Measurements from ENCODE around the gene MTHFR.

Gene MTHFR

DNA sequence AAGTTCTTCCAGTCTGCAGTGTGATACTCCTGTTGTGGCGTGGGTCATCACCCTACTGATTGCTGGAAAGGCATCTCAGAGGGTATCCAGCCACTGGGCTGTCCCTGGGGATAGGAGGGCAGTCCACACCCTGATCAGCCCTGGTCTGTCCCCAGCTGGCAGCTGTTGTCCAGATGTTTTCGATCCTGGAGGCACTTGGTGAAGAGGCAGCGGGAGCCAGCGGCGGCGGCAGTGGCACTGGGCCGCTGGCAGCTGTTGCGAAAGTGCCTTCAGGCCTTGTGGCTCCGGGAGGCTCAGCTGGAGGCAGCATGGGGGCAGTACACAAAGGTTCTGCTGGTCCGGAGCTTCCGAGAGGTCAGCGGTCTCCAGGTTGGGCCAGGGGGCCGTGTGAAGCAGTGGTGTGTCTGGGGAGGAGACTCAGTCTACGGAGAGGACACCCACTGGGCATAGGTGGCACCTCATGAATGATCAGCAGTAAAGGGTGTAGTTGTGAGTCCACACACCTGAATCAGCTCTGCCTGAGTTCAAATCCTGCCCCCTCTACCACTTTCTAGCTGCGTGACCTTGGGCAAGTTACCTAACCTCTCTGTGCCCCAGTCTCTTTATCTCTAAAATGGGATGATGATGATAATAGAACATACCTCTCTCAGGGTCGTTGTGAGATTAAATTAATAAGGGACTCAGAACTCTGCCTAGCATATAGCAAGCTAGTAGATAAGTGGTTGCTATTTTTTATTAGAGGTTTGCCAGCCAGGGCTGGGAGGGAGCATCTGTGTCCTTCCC, 37.7 kb downstream of the MTHFR start:
- in situ Hi-C loops (cut with HindIII; ENCODE audit: low sequenced_read_pairs): no loop called here
- TF ChIP-seq, protein P1, sequence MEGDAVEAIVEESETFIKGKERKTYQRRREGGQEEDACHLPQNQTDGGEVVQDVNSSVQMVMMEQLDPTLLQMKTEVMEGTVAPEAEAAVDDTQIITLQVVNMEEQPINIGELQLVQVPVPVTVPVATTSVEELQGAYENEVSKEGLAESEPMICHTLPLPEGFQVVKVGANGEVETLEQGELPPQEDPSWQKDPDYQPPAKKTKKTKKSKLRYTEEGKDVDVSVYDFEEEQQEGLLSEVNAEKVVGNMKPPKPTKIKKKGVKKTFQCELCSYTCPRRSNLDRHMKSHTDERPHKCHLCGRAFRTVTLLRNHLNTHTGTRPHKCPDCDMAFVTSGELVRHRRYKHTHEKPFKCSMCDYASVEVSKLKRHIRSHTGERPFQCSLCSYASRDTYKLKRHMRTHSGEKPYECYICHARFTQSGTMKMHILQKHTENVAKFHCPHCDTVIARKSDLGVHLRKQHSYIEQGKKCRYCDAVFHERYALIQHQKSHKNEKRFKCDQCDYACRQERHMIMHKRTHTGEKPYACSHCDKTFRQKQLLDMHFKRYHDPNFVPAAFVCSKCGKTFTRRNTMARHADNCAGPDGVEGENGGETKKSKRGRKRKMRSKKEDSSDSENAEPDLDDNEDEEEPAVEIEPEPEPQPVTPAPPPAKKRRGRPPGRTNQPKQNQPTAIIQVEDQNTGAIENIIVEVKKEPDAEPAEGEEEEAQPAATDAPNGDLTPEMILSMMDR (IDR thresholded peaks at IDR 0.05; ENCODE audit: low read depth, low read length): no peak
- H3K4me3 ChIP-seq (ENCODE audit: low read depth, low read length): no peak overlapping the region
- DNase-seq (ENCODE audit: low read depth, low spot score): no peak

DNA sequence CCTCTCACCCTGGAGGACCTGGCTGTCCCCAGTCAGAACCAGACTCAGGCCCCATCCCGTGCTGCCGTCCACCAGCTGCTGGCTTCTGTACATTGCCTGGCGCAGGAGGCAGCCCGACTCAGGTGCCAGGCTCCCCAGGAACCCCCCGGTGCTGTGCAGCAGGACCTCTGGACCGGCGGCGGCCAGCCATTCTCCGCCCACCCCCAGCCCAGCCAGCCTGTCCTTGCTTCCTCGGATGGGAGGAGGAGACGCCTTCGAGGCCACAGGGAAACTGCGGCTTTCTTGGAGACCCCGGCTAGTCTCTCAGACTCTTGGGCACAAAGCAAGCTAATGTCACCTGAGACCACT, 39.4 kb downstream of the MTHFR start:
- in situ Hi-C loops (cut with HindIII; ENCODE audit: low sequenced_read_pairs): no loop called here
- TF ChIP-seq, protein P1 (IDR thresholded peaks at IDR 0.05; ENCODE audit: low read depth, low read length): no peak
- DNase-seq (ENCODE audit: low read depth, low spot score): no peak

DNA sequence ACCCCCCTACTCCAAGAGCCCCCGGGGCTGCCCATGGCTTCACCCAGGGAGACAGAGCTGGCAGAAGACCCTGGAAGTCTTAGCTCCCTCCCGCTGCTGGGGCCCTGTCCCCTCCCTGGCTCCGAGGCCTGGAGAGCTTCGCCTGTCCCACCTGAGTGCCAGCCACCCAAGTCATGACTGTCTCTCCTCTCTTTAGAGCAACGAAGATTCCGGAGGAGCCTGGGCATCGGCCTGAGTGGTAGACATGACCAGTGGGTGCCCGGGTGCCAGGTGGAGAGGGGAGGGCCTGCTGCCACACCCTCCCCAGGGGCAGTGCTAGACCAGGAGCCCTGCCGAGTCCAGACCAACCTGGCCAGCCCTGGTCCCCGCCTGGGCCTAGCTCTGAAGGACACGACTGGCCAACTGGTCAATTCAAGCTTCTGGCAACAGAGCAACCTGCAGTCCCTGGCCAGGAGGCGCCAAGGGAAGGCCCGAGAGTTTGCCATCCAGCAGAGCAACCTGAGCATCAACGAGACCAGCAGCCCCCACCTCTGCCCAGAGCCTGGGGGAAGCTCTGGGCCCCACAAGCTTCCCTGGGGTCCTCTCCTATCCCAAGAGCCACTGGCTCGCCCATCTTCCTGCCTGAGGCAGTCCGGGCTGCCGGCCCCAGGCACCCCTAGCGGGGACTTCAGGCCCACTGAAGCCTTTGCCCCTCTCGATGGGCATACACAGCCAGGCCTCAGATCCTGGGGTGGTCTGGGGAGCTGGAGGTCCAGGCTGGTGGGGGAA, 39.9 kb downstream of the MTHFR start:
- in situ Hi-C loops (cut with HindIII; ENCODE audit: low sequenced_read_pairs): no loop called here
- DNase-seq (ENCODE audit: low read depth, low spot score): no peak
- no peak overlapping the region for H3K4me3 ChIP-seq (ENCODE audit: low read depth, low read length)
- TF ChIP-seq, protein P1 (IDR thresholded peaks at IDR 0.05; ENCODE audit: low read depth, low read length): no peak

More for the DNA sequence above, 39.4 kb downstream of the MTHFR start:
- H3K4me3 ChIP-seq (ENCODE audit: low read depth, low read length): no peak overlapping the region

DNA sequence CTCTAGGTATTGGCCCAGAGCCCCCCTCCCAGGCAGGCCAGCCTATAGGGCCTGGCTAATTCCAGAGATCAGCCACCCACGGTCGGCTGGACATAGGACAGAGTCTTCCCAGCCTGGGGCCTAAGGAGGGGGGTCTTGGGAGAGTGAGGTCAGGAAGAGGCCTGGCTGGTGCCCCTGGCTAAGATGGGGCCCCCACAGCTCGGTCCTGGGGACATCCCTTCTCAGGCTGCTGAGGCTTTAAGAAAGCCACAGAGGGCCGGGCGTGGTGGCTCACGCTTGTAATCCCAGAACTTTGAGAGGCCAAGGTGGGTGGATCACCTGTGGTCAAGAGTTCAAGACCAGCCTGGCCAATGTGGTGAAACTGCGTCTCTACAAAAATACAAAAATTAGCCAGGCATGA, 41.2 kb downstream of the MTHFR start:
- in situ Hi-C loops (cut with HindIII; ENCODE audit: low sequenced_read_pairs): no loop called here
- DNase-seq (ENCODE audit: low read depth, low spot score): no peak
- no peak overlapping the region for H3K4me3 ChIP-seq (ENCODE audit: low read depth, low read length)
- TF ChIP-seq, protein P1 (IDR thresholded peaks at IDR 0.05; ENCODE audit: low read depth, low read length): no peak

DNA sequence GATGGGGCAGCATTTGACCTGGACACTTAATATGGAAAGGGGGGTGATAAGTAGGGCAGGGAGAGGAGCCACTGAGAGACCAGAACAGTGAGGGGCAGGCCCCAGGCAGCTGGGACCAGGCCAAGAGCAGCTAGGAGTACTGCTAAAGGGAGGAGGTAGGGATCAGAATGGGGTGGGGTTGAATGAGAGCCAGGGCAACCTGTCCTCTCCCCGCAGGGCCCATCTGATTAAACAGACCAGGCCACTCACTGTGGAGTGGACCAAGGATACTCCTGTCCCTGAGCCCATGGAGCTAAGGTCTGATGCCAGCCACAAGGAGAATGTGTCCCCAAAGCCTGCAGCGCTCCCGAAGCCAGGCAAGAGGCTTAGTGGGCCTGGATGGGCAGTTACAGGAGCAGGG, 41.6 kb downstream of the MTHFR start:
- TF ChIP-seq, protein P1 (IDR thresholded peaks at IDR 0.05; ENCODE audit: low read depth, low read length): no peak
- in situ Hi-C loops (cut with HindIII; ENCODE audit: low sequenced_read_pairs): no loop called here
- no peak overlapping the region for H3K4me3 ChIP-seq (ENCODE audit: low read depth, low read length)
- no peak for DNase-seq (ENCODE audit: low read depth, low spot score)

DNA sequence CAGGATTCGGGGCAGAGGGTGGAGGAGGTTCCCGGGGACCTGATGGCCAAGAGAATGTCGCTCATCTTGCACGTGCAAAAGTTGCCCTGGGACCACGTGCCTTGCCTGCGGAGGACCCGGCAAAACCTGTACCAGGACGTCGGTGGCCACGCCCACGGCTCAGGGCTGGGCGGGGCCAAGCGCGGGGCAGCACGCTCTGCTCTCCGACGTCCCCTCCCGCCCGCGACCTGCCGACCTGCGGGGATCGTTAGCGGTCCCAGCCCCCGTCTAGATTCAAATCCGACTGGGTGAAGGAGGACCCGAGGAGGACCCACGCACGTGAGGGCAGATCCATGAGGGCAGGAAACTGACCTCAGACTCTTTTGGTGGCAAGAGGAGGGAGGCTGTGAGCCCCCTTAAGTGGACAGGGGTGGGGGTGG, 43.8 kb downstream of the MTHFR start, which contains the start of gene C1orf167:
Gene C1orf167 (plus strand): TSS at position 206 of the 419 bp plus-strand sequence. CDS start 2,208 bp downstream, outside the sequence.
- TF ChIP-seq, protein P1 (IDR thresholded peaks at IDR 0.05; ENCODE audit: low read depth, low read length): no peak
- no peak for DNase-seq (ENCODE audit: low read depth, low spot score)

More for the DNA sequence above, 43.8 kb downstream of the MTHFR start, which contains the start of gene C1orf167:
- in situ Hi-C loops (cut with HindIII; ENCODE audit: low sequenced_read_pairs): no loop called here
- no peak within 1 kb of the TSS for H3K4me3 ChIP-seq (ENCODE audit: low read depth, low read length)

Measured in astrocyte of the spinal cord (primary cell).